Liver (tissue), 9 donors: ENCODE results near the gene LDLRAD4. TPM values are rescaled to one million over a fixed set of nuclear protein-coding genes. Genes with fewer than 3 reads are reported as not detected.
A peak's percentile ranks its signal among the peaks of the same experiment; 100 is the strongest.

Experiments used
- DNase-seq: peaks from one replicate; pipeline ENCODE4 v3.0.0-alpha.2; 2017; ENCODE audit warnings: low spot score
- H3K27ac ChIP-seq, 2 donors: one replicate each; pipeline ENCODE4 v1.7.0; 2013; ENCODE audit warnings: inconsistent platforms in 2 of 2, low read length in 2 of 2, control low read depth in 1 of 2, low read depth in 1 of 2, mild to moderate bottlenecking in 1 of 2
- H3K27me3 ChIP-seq, 4 donors: one replicate each; pipeline versions ENCODE4 v1.6.1 to v1.7.0; 2013; ENCODE audit warnings: low read length in 3 of 4, inconsistent platforms in 1 of 4, mild to moderate bottlenecking in 1 of 4, moderate library complexity in 1 of 4; ENCODE audit not compliant: control insufficient read depth in 4 of 4, insufficient read depth in 4 of 4
- H3K36me3 ChIP-seq, 4 donors: one replicate each; pipeline versions ENCODE4 v1.6.1 to v1.7.0; 2013; ENCODE audit warnings: low read length in 3 of 4, mild to moderate bottlenecking in 3 of 4, low read depth in 1 of 4, moderate library complexity in 1 of 4; ENCODE audit not compliant: control insufficient read depth in 4 of 4, insufficient read depth in 3 of 4
- H3K4me1 ChIP-seq, 4 donors: one replicate each; pipeline versions ENCODE4 v1.6.1 to v1.7.0; 2013; ENCODE audit warnings: low read length in 3 of 4, mild to moderate bottlenecking in 3 of 4, moderate library complexity in 1 of 4; ENCODE audit not compliant: control insufficient read depth in 4 of 4, insufficient read depth in 4 of 4
- H3K4me3 ChIP-seq, 3 donors: one replicate each; pipeline versions ENCODE4 v1.6.1 to v1.7.0; 2013; ENCODE audit warnings: low read length in 3 of 3, control low read depth in 1 of 3, low read depth in 1 of 3, mild to moderate bottlenecking in 1 of 3
- H3K9ac ChIP-seq, 2 donors: one replicate each; pipeline ENCODE4 v1.7.0; 2013; ENCODE audit warnings: low read length in 2 of 2, mild to moderate bottlenecking in 2 of 2, moderate library complexity in 2 of 2, control low read depth in 1 of 2, low read depth in 1 of 2
- H3K9me3 ChIP-seq, 4 donors: one replicate each; pipeline versions ENCODE4 v1.6.1 to v1.7.0; 2013; ENCODE audit warnings: low read length in 3 of 4; ENCODE audit not compliant: control insufficient read depth in 4 of 4
- ATF3 ChIP-seq: IDR thresholded peaks from 2 replicates; pipeline ENCODE4 v1.6.1; 2016; ENCODE audit warnings: antibody characterized with exemption
- CTCF ChIP-seq: fragments of 150-350 bp; IDR thresholded peaks from 2 replicates; pipeline ENCODE4 v1.5.1; 2017; ENCODE audit warnings: improper control_type of control experiment, low read depth, low read length; ENCODE audit not compliant: missing input control
- EGR1 ChIP-seq, 2 donors: IDR thresholded peaks; 2 replicates each; pipeline ENCODE4 v1.6.1; 2016 to 2018; ENCODE audit warnings: antibody characterized with exemption in 2 of 2, low read depth in 2 of 2
- FOXA1 ChIP-seq: IDR thresholded peaks from 2 replicates; pipeline ENCODE4 v1.6.1; 2016; ENCODE audit warnings: antibody characterized with exemption
- FOXA2 ChIP-seq: IDR thresholded peaks from 2 replicates; pipeline ENCODE4 v1.6.1; 2016; ENCODE audit warnings: antibody characterized with exemption
- GABPA ChIP-seq, 2 donors: IDR thresholded peaks in 1 of 2; conservative IDR thresholded peaks in 1 of 2; 2 replicates each; pipeline ENCODE4 v1.6.1; 2016; ENCODE audit warnings: antibody characterized with exemption in 2 of 2, mild to moderate bottlenecking in 1 of 2, moderate library complexity in 1 of 2
- HNF4A ChIP-seq, 2 donors: conservative IDR thresholded peaks; 2 replicates each; pipeline ENCODE4 v1.6.1; 2016; ENCODE audit warnings: antibody characterized with exemption in 2 of 2, mild to moderate bottlenecking in 2 of 2
- HNF4G ChIP-seq: IDR thresholded peaks from 2 replicates; pipeline ENCODE4 v1.6.1; 2016; ENCODE audit warnings: antibody characterized with exemption
- JUND ChIP-seq, 2 donors: IDR thresholded peaks; 2 replicates each; pipeline ENCODE4 v1.6.1; 2016; ENCODE audit warnings: antibody characterized with exemption in 2 of 2
- MAX ChIP-seq: IDR thresholded peaks from 2 replicates; pipeline ENCODE4 v1.6.1; 2016; ENCODE audit warnings: antibody characterized with exemption
- NR2F2 ChIP-seq: IDR thresholded peaks from 2 replicates; pipeline ENCODE4 v1.6.1; 2016; ENCODE audit warnings: antibody characterized with exemption
- RAD21 ChIP-seq, 2 donors: IDR thresholded peaks; 2 replicates each; pipeline ENCODE4 v1.6.1; 2016; ENCODE audit warnings: antibody characterized with exemption in 2 of 2, mild to moderate bottlenecking in 2 of 2
- REST ChIP-seq: IDR thresholded peaks from 2 replicates; pipeline ENCODE4 v1.6.1; 2016; ENCODE audit warnings: antibody characterized with exemption, mild to moderate bottlenecking
- RXRA ChIP-seq, 2 donors: IDR thresholded peaks; 2 replicates each; pipeline ENCODE4 v1.6.1; 2017 to 2018; ENCODE audit warnings: antibody characterized with exemption in 2 of 2, mild to moderate bottlenecking in 1 of 2
- SP1 ChIP-seq: IDR thresholded peaks from 2 replicates; pipeline ENCODE4 v1.6.1; 2018; ENCODE audit warnings: antibody characterized with exemption, mild to moderate bottlenecking
- TAF1 ChIP-seq: conservative IDR thresholded peaks from 2 replicates; pipeline ENCODE4 v1.6.1; 2016; ENCODE audit warnings: antibody characterized with exemption, mild to moderate bottlenecking
- YY1 ChIP-seq: IDR thresholded peaks from 2 replicates; pipeline ENCODE4 v1.6.1; 2016; ENCODE audit warnings: antibody characterized with exemption, mild to moderate bottlenecking
- ZBTB33 ChIP-seq: IDR thresholded peaks from 2 replicates; pipeline ENCODE4 v1.6.1; 2016; ENCODE audit warnings: antibody characterized with exemption
- WGBS: extraction: QIAGEN DNeasy Blood & Tissue Kit; methylation state at CpG from one replicate; pipeline ENCODE4 v1.1.7; 2013; 5-methylcytosine and 5-hydroxymethylcytosine counted together
- polyA plus RNA-seq, 2 donors: library from polyadenylated mRNA; stranded (reverse) in 1 of 2; unstranded in 1 of 2; fragments of 200-250 nt in 1 of 2; fragments of >200 nt in 1 of 2; fragmentation: Nextera tagmentation in 1 of 2; extraction: Ambion mirVana in 1 of 2; gene quantifications; one replicate each; pipeline versions ENCODE4 v1.2.1 to v1.2.3, GENCODE V29; 2013 to 2015
- total RNA-seq, 2 donors: library from RNA; depleted of rRNA; stranded (reverse); fragments of >200 nt; gene quantifications; one replicate each; pipeline ENCODE4 v1.2.3, GENCODE V29; 2014
- donor health status: healthy.
- donor health status: healthy.
- donor health status: healthy.
- donor health status: healthy.
- donor health status: healthy.

Gene LDLRAD4
- total and polyA plus RNA-seq, 4 donors = 4.8 to 41.7 (median 12.7) TPM

GRCh38 chr18:13338318-13338717 is 119.8 kb downstream of the LDLRAD4 start:
- Histone ChIP-seq H3K27ac (peak overlapping the region; percentile 67 to 86), H3K4me1 (peaks cover 3 to 26% (median 13%) of the 10 kb centered on the region in 4 donors), H3K9me3 (peaks cover 0 to 2% (median 0%) of the 10 kb centered on the region in 4 donors), H3K4me3 (peak overlapping the region; percentile 2 to 48 (median 43)), H3K36me3 (no peaks in the 10 kb centered on the region), H3K9ac (peak overlapping the region; percentile 74 to 92), H3K27me3 (no peaks in the 10 kb centered on the region)
- 18% methylated on average over 2 of the region's 2 CpGs for WGBS
- no peak for DNase-seq
- TF ChIP-seq TAF1 (peak; percentile 83), RAD21 (IDR thresholded peaks at IDR 0.05) (peak; percentile 62 to 65), CTCF (no peak), HNF4A (conservative IDR thresholded peaks at IDR 0.05) (peak; percentile 87 to 92), ATF3 (peak; percentile 6), JUND (IDR thresholded peaks at IDR 0.05) (peak in 1 of 2 donors; percentile 74), SP1 (peak; percentile 91), NR2F2 (no peak), REST (peak; percentile 64), FOXA2 (peak; percentile 82), GABPA (IDR thresholded peaks at IDR 0.05 in 1 of 2, conservative IDR thresholded peaks at IDR 0.05 in 1 of 2) (no peak), HNF4G (peak; percentile 49), YY1 (peak; percentile 48), ZBTB33 (peak; percentile 59), MAX (peak; percentile 42), RXRA (IDR thresholded peaks at IDR 0.05) (peak; percentile 66 to 85), EGR1 (IDR thresholded peaks at IDR 0.05; ENCODE audit: low read depth in 2 of 2) (peak in 1 of 2 donors; percentile 8), FOXA1 (peak; percentile 71)
